GM12878 (cell line): ENCODE results near the gene GRAMD1A. TPM values are rescaled to one million over a fixed set of nuclear protein-coding genes. Genes with fewer than 3 reads are reported as not detected.

ENCODE experiments used
- ATAC-seq: fragments of 200-7000 bp; cut with Tn5 transposase; 3 replicates; pipeline ENCODE4 v1.9.1; 2020; ENCODE audit warnings: mild to moderate bottlenecking, moderate library complexity
- BruUV-seq: library from RNA; stranded (reverse); fragments of 400-500 nt; replicated peaks from 2 replicates; lab custom pipeline; 2021; lab: Mats Ljungman, UMichigan
- CTCF ChIA-PET: fragments of 300-600 bp; sonication (Branson Sonifier 250); formaldehyde crosslinking; extraction: SDS; loops from one replicate; lab custom pipeline; 2021; ENCODE audit warnings: inconsistent platforms; lab: Yijun Ruan, JAX
- POLR2A ChIA-PET: fragments of 350-600 bp; formaldehyde crosslinking; extraction: SDS; loops from one replicate; lab custom pipeline; 2021; ENCODE audit warnings: inconsistent platforms; lab: Charles Lee
- RAD21 ChIA-PET: fragments of 300-600 bp; sonication (Branson Sonifier 250); formaldehyde crosslinking; loops from one replicate; lab custom pipeline; 2023; ENCODE audit warnings: antibody characterized with exemption; ENCODE audit not compliant: unreplicated experiment; lab: Charles Lee
- SMC1A ChIA-PET: fragments of 300-600 bp; sonication (Branson Sonifier 250); formaldehyde crosslinking; loops from one replicate; lab custom pipeline; 2023; ENCODE audit not compliant: unreplicated experiment, uncharacterized antibody; lab: Charles Lee
- DNase-seq: peaks from one replicate; pipeline ENCODE4 v3.0.0-alpha.2; 2011; ENCODE audit warnings: low read depth, low spot score
- FAIRE-seq: peaks from 3 replicates; lab custom pipeline; 2011; peaks lifted over from hg19 to GRCh38; lab: Jason Lieb, UNC
- H2AFZ ChIP-seq: 2 replicates; pipeline ENCODE4 v1.6.0; 2011; ENCODE audit warnings: low read depth, low read length, control low read depth; ENCODE audit not compliant: control insufficient read depth
- H3K27ac ChIP-seq: 2 replicates; pipeline ENCODE4 v1.5.1; 2011; ENCODE audit warnings: control low read depth; ENCODE audit not compliant: control insufficient read depth, insufficient read depth
- H3K27me3 ChIP-seq, 2 experiments: replicated peaks in 1 of 2; 2 replicates each; pipeline versions ENCODE4 v1.6.0 to v1.6.1; 2011; ENCODE audit warnings: low read length in 1 of 2; ENCODE audit not compliant: control insufficient read depth in 2 of 2, insufficient read depth in 2 of 2
- H3K36me3 ChIP-seq, 2 experiments: 2 replicates each; pipeline ENCODE4 v1.5.1; 2011; ENCODE audit warnings: low read length in 1 of 2; ENCODE audit not compliant: control insufficient read depth in 2 of 2, insufficient read depth in 2 of 2
- H3K4me1 ChIP-seq: 2 replicates; pipeline ENCODE4 v1.6.1; 2011; ENCODE audit warnings: mild to moderate bottlenecking, low read length, moderate library complexity, mixed read lengths; ENCODE audit not compliant: control insufficient read depth, insufficient read depth
- H3K4me2 ChIP-seq: 2 replicates; pipeline ENCODE4 v1.6.0; 2011; ENCODE audit warnings: control low read depth; ENCODE audit not compliant: control insufficient read depth, insufficient read depth
- H3K4me3 ChIP-seq: fragments of 200-600 bp; sonication (generic); 2 replicates; pipeline ENCODE4 v1.5.1; 2016
- H3K79me2 ChIP-seq: 2 replicates; pipeline ENCODE4 v1.6.0; 2011; ENCODE audit warnings: low read length; ENCODE audit not compliant: control insufficient read depth, insufficient read depth
- H3K9ac ChIP-seq: 2 replicates; pipeline ENCODE4 v1.8.0; 2011; ENCODE audit warnings: low read length, control low read depth, mixed read lengths; ENCODE audit not compliant: control insufficient read depth, insufficient read depth
- H3K9me3 ChIP-seq: replicated peaks from 3 replicates; pipeline ENCODE4 v1.5.1; 2011; ENCODE audit warnings: mild to moderate bottlenecking, low read length; ENCODE audit not compliant: control insufficient read depth, insufficient read depth
- H4K20me1 ChIP-seq: 2 replicates; pipeline ENCODE4 v1.6.0; 2011; ENCODE audit not compliant: control insufficient read depth, insufficient read depth
- BHLHE40 ChIP-seq, 2 experiments: fragments of 450-650 bp in 1 of 2; IDR thresholded peaks; 2 replicates each; pipeline ENCODE4 v1.6.1; 2011 to 2017; ENCODE audit warnings: low read depth in 2 of 2, borderline replicate concordance in 1 of 2, improper control_type of control experiment in 1 of 2, low read length in 1 of 2, mild to moderate bottlenecking in 1 of 2
- BRCA1 ChIP-seq: IDR thresholded peaks from 2 replicates; pipeline ENCODE4 v1.6.1; 2011; ENCODE audit warnings: low read depth, low read length, improper control_type of control experiment
- CREM ChIP-seq: IDR thresholded peaks from 2 replicates; pipeline ENCODE4 v1.6.1; 2014; ENCODE audit warnings: antibody characterized with exemption, low read depth
- IKZF2 ChIP-seq, 2 experiments: fragments of 450-650 bp; IDR thresholded peaks; 2 replicates each; pipeline ENCODE4 v1.6.1; 2017; ENCODE audit warnings: mild to moderate bottlenecking in 2 of 2, moderate library complexity in 2 of 2
- LARP7 ChIP-seq: fragments of 450-650 bp; IDR thresholded peaks from 2 replicates; pipeline ENCODE4 v1.6.1; 2017; ENCODE audit warnings: mild to moderate bottlenecking
- MTA3 ChIP-seq: IDR thresholded peaks from 2 replicates; pipeline ENCODE4 v1.6.1; 2012; ENCODE audit warnings: low read length, inconsistent platforms, borderline replicate concordance
- NR2C2 ChIP-seq: IDR thresholded peaks from 2 replicates; pipeline ENCODE4 v1.6.1; 2011; ENCODE audit warnings: borderline replicate concordance, low read depth; ENCODE audit not compliant: control insufficient read depth, insufficient read length
- NRF1 ChIP-seq: conservative IDR thresholded peaks from 2 replicates; pipeline ENCODE4 v1.6.1; 2011; ENCODE audit warnings: mild to moderate bottlenecking, low read depth, low read length, improper control_type of control experiment
- RBBP5 ChIP-seq: fragments of 200-600 bp; sonication (generic); conservative IDR thresholded peaks from 2 replicates; pipeline ENCODE4 v1.6.1; 2016
- SIN3A ChIP-seq: IDR thresholded peaks from 2 replicates; pipeline ENCODE4 v1.6.1; 2012; ENCODE audit warnings: low read depth, low read length, improper control_type of control experiment
- SREBF1 ChIP-seq: IDR thresholded peaks from 2 replicates; pipeline ENCODE4 v1.6.1; 2012; ENCODE audit warnings: mild to moderate bottlenecking, low read length
- ZNF217 ChIP-seq: fragments of 450-650 bp; IDR thresholded peaks from 2 replicates; pipeline ENCODE4 v1.6.1; 2017; ENCODE audit warnings: antibody characterized with exemption, mild to moderate bottlenecking
- WGBS: methylation state at CpG from one replicate; pipeline ENCODE4 v1.1.6; 2016; ENCODE audit warnings: low lambda C conversion rate; ENCODE audit not compliant: insufficient replicate concordance, insufficient coverage; ENCODE audit errors: missing lambda C conversion rate; 5-methylcytosine and 5-hydroxymethylcytosine counted together
- in situ Hi-C: fragments of 300-500 bp; cut with MboI; formaldehyde crosslinking; loops from 9 replicates; pipeline ENCODE4 v1.14.3; 2018; ENCODE audit warnings: mixed read lengths
- intact Hi-C: fragments of 100-400 bp; cut with micrococcal nuclease; formaldehyde crosslinking; loops from one replicate; pipeline ENCODE4 v1.14.2; 2022; ENCODE audit not compliant: unreplicated experiment
- polyA plus RNA-seq, 11 experiments: library from polyadenylated mRNA; depleted of rRNA in 4 of 11; unstranded in 6 of 11; stranded (reverse) in 5 of 11; fragments of >200 nt; fragmentation: Nextera tagmentation in 4 of 11; fragmentation: Illumina TruSeq in 1 of 11; extraction: Ambion mirVana in 4 of 11; extraction: Trizol in 1 of 11; gene quantifications; 1 replicate in 1 of 11; 2 replicates in 10 of 11; pipeline versions ENCODE4 v1.2.1 to v1.2.3, GENCODE V29; 2011 to 2016; ENCODE audit warnings: inconsistent platforms in 2 of 11, missing spikeins in 2 of 11, low read depth in 1 of 11
- total RNA-seq, 4 experiments: library from RNA; depleted of rRNA in 3 of 4; stranded (reverse); fragments of >200 nt in 3 of 4; fragmentation: Illumina TruSeq in 1 of 4; extraction: Trizol in 1 of 4; gene quantifications; 2 replicates each; pipeline versions ENCODE4 v1.2.1 to v1.2.3, GENCODE V29; 2013 to 2021
- TF ChIP-seq, protein P1 (sequence below): fragments of 450-650 bp; IDR thresholded peaks from 2 replicates; pipeline ENCODE4 v1.6.1; 2017; ENCODE audit warnings: mild to moderate bottlenecking, moderate library complexity
- TF ChIP-seq, protein P2 (sequence below): fragments of 450-650 bp; IDR thresholded peaks from 2 replicates; pipeline ENCODE4 v1.6.1; 2016; ENCODE audit warnings: mild to moderate bottlenecking, moderate library complexity, borderline replicate concordance
- TF ChIP-seq, protein P3 (sequence below): IDR thresholded peaks from 2 replicates; pipeline ENCODE4 v1.6.1; 2011; ENCODE audit warnings: mild to moderate bottlenecking, low read depth, low read length, moderate library complexity; ENCODE audit not compliant: insufficient replicate concordance

The GRAMD1A gene
- total and polyA plus RNA-seq, 10 of the 15 experiments (the other 5 are each of a cell fraction or from before 2014, with no cell fraction given), result 0.79 to 73.6 (median 35.3) TPM

DNA sequence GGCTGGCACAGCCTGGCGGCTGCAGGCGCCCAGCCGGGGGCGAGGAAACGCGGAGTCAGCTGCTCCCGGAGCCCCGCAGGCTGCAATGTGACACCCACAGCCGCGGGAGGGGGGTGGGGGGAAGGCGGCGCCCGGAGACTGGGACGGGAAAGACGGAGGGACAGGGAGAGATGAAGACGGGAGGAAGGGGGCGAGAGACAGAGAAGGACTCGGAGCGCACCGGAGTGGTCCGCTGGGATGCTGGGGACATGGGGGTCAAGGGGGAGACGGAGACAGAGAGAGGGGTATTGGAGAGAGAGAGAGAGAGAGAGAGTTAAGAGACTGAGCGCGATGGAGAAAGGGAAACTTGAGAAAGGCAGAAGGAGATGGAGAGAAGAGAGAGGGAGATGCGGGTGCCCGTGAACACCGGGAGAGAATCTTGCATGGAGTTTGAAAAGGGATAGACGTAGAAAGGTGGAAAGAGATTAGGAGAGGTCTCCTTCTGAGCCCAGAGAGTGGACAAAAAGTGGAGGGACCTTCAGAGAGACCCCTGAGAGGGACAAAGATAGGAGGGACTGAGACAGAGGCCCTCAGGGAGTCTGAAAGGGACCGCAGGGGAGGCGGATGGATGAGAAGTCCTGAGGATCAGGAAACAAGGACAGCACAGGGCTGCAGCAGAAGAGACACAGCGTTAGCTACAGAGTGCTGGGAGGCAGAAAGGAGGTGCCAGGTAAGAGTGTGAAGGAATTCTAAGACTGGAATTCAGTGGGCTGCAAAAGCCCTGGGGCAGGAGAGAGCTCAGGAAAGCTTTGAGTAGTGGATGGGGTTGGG lies 31.2 kb downstream of the GRAMD1A start:
- H3K4me3 ChIP-seq, result no peak overlapping the region
- no peak for TF ChIP-seq MTA3
- TF ChIP-seq NRF1, result no peak
- TF ChIP-seq, protein P1, sequence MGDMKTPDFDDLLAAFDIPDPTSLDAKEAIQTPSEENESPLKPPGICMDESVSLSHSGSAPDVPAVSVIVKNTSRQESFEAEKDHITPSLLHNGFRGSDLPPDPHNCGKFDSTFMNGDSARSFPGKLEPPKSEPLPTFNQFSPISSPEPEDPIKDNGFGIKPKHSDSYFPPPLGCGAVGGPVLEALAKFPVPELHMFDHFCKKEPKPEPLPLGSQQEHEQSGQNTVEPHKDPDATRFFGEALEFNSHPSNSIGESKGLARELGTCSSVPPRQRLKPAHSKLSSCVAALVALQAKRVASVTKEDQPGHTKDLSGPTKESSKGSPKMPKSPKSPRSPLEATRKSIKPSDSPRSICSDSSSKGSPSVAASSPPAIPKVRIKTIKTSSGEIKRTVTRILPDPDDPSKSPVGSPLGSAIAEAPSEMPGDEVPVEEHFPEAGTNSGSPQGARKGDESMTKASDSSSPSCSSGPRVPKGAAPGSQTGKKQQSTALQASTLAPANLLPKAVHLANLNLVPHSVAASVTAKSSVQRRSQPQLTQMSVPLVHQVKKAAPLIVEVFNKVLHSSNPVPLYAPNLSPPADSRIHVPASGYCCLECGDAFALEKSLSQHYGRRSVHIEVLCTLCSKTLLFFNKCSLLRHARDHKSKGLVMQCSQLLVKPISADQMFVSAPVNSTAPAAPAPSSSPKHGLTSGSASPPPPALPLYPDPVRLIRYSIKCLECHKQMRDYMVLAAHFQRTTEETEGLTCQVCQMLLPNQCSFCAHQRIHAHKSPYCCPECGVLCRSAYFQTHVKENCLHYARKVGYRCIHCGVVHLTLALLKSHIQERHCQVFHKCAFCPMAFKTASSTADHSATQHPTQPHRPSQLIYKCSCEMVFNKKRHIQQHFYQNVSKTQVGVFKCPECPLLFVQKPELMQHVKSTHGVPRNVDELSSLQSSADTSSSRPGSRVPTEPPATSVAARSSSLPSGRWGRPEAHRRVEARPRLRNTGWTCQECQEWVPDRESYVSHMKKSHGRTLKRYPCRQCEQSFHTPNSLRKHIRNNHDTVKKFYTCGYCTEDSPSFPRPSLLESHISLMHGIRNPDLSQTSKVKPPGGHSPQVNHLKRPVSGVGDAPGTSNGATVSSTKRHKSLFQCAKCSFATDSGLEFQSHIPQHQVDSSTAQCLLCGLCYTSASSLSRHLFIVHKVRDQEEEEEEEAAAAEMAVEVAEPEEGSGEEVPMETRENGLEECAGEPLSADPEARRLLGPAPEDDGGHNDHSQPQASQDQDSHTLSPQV, result no peak
- TF ChIP-seq LARP7, result no peak
- TF ChIP-seq BRCA1, result no peak
- no peak for TF ChIP-seq RBBP5
- no peak for TF ChIP-seq SREBF1
- TF ChIP-seq NR2C2, result no peak
- no peak for TF ChIP-seq BHLHE40 (IDR thresholded peaks at IDR 0.05; ENCODE audit: borderline replicate concordance in 1 of 2, low read depth in 2 of 2, low read length in 1 of 2)
- no peak for TF ChIP-seq ZNF217
- TF ChIP-seq, protein P2, sequence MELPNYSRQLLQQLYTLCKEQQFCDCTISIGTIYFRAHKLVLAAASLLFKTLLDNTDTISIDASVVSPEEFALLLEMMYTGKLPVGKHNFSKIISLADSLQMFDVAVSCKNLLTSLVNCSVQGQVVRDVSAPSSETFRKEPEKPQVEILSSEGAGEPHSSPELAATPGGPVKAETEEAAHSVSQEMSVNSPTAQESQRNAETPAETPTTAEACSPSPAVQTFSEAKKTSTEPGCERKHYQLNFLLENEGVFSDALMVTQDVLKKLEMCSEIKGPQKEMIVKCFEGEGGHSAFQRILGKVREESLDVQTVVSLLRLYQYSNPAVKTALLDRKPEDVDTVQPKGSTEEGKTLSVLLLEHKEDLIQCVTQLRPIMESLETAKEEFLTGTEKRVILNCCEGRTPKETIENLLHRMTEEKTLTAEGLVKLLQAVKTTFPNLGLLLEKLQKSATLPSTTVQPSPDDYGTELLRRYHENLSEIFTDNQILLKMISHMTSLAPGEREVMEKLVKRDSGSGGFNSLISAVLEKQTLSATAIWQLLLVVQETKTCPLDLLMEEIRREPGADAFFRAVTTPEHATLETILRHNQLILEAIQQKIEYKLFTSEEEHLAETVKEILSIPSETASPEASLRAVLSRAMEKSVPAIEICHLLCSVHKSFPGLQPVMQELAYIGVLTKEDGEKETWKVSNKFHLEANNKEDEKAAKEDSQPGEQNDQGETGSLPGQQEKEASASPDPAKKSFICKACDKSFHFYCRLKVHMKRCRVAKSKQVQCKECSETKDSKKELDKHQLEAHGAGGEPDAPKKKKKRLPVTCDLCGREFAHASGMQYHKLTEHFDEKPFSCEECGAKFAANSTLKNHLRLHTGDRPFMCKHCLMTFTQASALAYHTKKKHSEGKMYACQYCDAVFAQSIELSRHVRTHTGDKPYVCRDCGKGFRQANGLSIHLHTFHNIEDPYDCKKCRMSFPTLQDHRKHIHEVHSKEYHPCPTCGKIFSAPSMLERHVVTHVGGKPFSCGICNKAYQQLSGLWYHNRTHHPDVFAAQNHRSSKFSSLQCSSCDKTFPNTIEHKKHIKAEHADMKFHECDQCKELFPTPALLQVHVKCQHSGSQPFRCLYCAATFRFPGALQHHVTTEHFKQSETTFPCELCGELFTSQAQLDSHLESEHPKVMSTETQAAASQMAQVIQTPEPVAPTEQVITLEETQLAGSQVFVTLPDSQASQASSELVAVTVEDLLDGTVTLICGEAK, result no peak
- TF ChIP-seq, protein P3, sequence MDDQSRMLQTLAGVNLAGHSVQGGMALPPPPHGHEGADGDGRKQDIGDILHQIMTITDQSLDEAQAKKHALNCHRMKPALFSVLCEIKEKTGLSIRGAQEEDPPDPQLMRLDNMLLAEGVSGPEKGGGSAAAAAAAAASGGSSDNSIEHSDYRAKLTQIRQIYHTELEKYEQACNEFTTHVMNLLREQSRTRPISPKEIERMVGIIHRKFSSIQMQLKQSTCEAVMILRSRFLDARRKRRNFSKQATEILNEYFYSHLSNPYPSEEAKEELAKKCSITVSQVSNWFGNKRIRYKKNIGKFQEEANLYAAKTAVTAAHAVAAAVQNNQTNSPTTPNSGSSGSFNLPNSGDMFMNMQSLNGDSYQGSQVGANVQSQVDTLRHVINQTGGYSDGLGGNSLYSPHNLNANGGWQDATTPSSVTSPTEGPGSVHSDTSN, result no peak
- no peak for TF ChIP-seq SIN3A
- TF ChIP-seq CREM, result no peak
- no peak for TF ChIP-seq IKZF2 (IDR thresholded peaks at IDR 0.05)

More for the DNA sequence above, 31.2 kb downstream of the GRAMD1A start:
- peaks cover 0 to 1% of the 10 kb centered on the region in 2 experiments; a peak in 2 of 4 replicates for H3K36me3 ChIP-seq
- no TSS peak for BruUV-seq
- H3K27ac ChIP-seq, result no peak overlapping the region
- intact Hi-C loops, result no loop called here
- no peak overlapping the region for H3K4me2 ChIP-seq
- no peak overlapping the region for H3K9ac ChIP-seq
- H3K79me2 ChIP-seq, result no peaks in the 10 kb centered on the region
- DNase-seq (no peak), ATAC-seq (no peak), FAIRE-seq (no peak)
- H2AFZ ChIP-seq, result no peak overlapping the region
- CTCF ChIA-PET, result no interaction called here
- no peaks in the 10 kb centered on the region for H4K20me1 ChIP-seq
- H3K9me3 ChIP-seq, result no peaks in the 10 kb centered on the region
- in situ Hi-C loops, result no loop called here
- RAD21 ChIA-PET, result no interaction called here
- no peaks in the 10 kb centered on the region for H3K4me1 ChIP-seq
- H3K27me3 ChIP-seq, result peaks cover 2 to 5% of the 10 kb centered on the region in 2 experiments; a peak in 2 of 4 replicates
- POLR2A ChIA-PET, result no interaction called here
- WGBS, result 7% methylated on average over 29 of the region's 31 CpGs
- SMC1A ChIA-PET, result no interaction called here
